Activated CD4-positive, alpha-beta T cell treated with anti-CD3 and anti-CD28 coated beads, Interleukin-2, Interleukin-6, amounts not matched to agents 100 ng/mL and 50 ng/mL, durations not matched to agents 16 hours and 8 hours (primary cell): Measurements from ENCODE around the gene HAGHL.

ENCODE experiments used
- DNase-seq: peaks from one replicate; pipeline ENCODE4 v3.0.0-alpha.2; 2020

HAGHL gene

DNA sequence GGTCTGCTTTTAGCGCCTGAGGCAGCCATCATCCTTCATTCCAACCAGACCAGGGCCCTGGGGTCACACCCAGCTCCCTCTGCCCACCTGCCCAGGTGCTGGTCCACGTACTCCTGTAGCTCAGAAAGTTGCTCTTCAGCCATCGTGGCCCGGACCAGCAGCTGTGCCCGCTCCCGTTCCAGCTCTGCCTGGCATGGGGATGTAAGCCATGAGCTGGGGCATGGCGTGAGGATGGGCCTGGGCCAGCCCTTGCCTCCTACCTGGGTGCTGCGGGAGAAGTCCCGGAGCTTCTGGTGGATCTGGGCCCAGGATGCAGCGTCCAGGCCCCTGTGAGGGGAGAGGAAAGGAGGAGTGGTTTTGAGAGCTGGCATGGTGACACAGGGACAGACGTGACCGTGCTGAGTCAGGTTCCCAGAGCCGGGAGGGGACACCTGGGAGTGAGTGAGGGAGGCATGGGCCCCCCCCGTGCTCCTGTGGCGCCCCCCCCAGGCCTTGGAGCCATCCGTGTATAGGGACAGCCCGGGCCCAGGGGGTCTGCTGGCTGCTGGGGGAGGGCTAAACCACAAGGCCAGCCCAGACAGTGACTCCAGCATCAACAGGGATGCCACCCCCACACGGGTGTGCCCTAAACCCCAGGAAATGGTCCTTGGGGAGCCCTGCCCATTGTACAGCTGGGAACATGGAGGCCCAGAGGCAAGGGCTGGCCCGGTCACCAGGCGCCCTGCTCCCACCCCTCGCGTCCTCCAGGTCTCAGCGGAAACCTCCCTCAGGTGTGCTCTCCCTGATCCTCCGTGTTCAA, 3.9 kb upstream of the HAGHL start:
- no peak for DNase-seq

DNA sequence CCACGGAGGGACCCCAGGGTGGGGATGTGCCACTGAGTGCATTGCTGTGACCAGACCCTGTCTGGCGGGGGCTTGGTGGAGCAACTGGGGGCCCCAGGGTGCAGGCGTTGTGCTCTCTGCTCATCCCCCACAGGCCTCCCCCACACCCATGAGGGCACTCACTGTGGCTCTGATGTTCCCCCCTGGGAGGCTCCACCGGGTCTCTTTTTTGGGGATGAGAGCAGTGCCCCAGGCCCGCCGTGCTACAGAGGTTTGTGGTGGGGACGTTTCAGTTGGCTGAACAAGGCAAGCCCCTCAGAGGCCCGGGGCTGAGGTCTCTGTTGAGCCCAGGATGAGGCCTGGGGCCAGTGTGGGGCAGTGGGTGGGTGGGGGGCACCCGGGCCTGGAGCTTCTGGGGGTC, 3.2 kb upstream of the HAGHL start:
- no peak for DNase-seq

DNA sequence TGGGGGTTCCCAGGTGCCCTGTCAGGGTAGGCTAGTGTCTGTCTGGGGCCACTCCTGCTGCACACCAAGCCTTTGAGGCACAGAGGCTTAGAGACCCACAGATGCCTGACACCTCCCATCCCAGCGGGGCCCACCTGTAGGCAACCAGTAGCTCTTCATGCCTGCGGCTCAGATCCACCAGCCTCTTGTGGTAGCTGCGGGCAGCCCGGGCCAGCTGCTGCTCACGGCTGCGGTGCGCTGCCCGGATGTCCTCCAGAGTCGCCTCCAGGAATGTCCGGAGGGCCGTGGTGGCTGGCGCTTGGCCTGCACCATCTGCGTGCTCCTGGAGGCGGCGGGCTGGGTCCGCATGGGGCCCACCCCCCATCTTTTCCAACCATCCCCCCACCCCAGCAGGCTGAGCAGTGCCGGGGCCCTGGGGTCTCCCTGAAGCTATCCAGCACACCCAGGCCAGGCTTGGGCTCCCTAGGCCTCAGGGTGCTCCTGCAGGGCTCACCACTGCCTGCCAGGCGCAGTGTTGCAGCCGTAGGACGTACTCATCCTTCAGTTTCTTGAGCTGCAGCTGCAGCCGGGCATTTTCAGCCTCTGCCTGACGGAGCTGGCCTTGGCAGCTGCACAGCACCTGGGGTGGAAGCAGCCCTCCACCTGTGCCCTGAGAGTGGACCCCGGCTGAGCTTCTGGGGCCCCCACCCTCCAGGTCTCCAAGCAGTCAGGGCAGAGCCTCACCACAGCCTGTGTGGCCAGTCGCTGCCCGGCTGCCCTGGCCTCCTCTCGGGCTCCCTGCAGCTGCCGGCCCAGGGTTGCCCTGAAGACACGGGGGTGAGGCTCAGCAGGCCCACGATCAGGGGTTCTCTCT, 2.5 kb upstream of the HAGHL start:
- no peak for DNase-seq

DNA sequence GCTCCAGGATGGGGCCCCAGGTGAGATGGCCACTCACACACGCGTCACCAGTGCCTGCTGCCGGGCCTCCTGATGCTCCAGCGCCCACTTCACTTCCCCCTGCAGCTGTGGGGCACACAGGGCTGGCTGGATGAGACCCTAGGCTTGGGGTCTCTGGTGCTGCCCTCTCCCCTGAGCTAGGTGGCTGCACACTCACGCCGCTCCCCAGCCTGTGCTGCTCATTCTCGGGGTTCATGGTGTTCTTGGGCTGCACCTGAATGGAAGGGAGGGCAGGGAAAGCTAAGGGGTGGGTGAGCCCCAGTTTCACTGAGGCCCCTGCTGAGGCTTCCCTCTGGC, 1.9 kb upstream of the HAGHL start:
- DNase-seq = no peak

DNA sequence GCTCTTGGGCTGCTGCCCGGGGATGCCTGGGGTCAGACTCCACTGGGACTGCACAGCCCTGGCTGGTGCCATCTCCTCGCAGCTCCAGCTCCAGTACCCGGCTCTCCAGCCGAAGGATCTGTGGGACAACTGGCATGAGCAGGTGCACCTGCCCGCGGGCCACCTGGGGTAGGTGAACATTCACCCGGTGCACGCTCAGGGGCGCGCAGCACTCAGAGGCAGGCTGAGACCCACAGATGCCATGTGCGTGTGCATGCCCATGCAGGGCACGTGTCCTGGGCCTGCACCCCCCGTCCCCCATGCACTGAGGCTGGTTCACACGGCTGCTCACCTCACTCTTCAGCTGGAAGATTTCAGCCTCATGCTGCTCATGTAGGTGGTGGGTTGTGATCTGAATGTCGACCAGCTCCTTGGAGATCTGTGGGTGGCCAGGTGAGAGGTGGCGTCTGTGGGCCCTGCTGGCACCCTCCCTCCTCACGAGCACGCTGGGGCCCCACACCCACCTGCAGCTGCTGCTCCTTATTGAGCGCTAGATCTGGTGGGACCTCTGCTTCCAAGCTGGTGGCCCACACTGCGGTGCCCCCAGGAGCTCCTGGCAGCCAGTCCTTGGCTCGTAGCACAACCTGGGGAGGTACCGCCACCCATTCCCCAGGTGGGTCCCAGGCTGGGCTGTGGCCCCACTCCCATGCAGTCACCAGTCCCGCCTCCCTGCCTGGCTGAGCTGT, 1.3 kb upstream of the HAGHL start:
- DNase-seq = no peak

DNA sequence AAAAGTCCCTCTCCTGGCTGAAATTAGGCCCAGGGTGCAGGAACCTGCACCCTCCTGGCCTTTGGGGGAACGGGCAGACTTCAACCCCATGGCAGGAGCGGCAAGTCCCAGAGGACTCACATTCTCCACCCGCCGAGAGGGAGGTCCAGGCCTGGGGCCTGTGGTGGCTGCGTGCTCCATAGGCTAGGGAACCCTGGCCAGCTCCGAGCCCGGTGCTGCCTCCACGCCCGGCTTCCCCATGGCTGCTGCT, 793 bp upstream of the HAGHL start:
- DNase-seq = no peak

DNA sequence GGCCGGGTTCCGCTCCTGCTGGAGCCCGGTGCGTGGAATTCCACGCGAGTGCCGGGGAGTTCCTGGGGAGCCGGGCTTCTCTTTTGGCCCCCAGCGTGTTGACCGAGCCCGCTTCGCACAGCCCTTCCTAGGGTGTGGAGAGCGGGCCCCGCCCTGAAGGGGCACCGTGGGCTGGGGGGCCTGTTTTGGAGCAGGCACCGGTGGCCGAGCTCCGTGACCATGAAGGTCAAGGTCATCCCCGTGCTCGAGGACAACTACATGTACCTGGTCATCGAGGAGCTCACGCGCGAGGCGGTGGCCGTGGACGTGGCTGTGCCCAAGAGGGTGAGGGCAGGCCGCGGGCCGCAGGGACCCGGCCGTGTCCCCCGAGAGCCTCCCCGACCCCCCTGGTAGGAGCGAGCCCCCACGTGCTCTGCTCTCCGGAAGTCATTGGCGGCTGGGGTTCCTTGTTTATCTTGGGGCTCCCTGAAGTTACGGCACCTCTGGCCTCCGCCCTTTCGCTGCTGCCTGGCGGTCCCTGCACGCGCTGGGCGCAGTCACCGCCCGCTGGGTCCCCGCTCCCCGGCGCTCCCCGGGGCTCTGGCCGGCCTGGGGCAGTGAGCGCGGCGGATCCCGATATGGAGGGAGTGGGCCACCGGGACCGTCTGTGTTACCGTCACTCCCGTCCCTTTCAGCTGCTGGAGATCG, 528 bp downstream of the HAGHL start:
- peak; percentile 45 for DNase-seq

DNA sequence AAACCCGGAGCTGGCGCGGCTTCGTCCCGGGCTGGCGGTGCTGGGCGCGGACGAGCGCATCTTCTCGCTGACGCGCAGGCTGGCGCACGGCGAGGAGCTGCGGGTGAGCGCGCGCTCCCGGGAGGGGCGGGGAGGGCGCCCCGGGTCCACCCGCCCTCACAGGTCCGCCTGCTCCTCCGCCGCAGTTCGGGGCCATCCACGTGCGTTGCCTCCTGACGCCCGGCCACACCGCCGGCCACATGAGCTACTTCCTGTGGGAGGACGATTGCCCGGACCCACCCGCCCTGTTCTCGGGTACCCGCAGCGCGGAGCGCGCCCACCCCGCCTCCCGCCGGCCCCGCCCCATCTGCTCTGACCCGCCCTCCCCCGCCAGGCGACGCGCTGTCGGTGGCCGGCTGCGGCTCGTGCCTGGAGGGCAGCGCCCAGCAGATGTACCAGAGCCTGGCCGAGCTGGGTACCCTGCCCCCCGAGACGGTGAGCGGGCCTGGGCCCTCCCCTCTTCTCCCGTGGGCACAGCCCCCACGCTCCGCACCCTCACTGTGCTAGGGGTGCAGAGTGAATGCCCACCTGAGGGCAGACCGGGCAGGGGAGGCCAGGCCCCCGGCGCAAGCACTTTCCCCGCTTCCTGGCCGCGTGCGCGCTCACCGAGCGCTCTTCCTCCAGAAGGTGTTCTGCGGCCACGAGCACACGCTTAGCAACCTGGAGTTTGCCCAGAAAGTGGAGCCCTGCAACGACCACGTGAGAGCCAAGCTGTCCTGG, 1.4 kb downstream of the HAGHL start:
- DNase-seq = peak; percentile 79

DNA sequence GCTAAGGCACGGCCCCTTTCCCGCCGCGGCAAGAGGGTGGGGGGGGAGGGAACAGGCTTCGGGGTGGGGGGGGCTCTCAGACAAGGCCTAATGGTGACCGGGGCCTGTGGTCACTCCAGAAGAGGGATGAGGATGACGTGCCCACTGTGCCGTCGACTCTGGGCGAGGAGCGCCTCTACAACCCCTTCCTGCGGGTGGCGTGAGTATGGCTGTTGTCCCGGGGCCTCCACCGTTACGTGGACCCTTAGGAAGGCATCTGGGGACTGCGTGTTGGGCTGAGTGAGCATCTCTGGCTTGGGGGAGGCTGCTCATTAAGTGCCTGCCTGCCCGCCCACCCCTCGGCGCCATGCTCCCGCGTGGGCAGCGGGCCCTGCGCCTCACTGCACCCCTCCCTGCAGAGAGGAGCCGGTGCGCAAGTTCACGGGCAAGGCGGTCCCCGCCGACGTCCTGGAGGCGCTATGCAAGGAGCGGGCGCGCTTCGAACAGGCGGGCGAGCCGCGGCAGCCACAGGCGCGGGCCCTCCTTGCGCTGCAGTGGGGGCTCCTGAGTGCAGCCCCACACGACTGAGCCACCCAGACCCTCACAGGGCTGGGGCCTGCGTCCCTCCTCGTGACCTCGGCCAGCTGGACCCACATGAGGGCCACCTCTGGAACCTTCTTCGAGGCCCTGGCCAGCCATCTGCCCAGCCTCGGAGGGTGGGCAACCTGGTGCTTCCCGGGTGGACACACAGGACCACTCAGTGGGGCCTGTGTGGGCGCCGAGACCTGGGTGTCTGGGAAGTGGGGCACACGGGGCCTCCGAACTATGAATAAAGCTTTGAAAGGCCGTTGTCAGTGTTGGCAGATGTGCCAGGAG, 2.2 kb downstream of the HAGHL start:
- DNase-seq = no peak

DNA sequence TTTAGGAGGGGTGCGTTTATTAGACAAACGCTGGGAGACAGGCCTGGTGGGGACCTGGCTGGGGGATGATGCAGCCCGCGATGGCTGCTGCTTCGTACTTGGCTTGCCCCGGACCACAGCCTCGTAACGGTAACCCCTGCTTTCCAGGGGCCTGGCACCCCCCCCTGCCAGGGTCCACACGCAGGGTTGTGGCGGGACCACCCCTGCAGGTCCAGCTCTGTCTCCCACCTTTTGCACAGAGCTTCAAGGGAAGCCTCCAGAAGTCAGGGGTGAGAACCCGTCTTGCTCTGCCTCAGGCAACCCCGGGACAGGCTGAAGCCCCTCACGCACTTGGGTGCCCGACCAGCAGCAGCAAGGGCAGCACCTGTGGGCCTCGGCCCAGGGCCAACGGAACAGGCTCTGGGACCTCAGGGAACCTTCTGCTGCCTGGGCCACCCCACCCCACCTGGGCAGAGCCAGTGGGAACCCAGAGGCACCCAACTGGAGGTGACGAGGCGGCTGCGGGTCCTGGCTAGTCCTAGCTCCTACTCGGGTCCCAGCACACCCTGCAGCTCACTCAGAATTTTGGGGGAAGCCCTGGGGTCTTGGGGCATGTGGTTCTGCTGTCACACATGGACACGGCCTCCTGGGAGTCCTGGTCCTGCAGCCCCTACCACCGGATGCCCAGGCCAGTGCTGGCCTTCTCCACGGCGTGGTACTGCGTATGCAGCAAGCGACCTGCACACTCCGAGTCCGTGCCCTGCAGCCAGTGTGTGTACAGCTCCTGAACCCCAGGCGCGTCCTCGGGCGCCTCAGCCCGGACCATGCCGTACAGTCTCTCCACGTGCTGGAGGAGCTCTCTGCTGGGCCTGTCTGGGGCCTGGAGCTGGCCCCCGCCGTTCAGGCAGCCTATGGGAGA, 3.1 kb downstream of the HAGHL start:
- no peak for DNase-seq

DNA sequence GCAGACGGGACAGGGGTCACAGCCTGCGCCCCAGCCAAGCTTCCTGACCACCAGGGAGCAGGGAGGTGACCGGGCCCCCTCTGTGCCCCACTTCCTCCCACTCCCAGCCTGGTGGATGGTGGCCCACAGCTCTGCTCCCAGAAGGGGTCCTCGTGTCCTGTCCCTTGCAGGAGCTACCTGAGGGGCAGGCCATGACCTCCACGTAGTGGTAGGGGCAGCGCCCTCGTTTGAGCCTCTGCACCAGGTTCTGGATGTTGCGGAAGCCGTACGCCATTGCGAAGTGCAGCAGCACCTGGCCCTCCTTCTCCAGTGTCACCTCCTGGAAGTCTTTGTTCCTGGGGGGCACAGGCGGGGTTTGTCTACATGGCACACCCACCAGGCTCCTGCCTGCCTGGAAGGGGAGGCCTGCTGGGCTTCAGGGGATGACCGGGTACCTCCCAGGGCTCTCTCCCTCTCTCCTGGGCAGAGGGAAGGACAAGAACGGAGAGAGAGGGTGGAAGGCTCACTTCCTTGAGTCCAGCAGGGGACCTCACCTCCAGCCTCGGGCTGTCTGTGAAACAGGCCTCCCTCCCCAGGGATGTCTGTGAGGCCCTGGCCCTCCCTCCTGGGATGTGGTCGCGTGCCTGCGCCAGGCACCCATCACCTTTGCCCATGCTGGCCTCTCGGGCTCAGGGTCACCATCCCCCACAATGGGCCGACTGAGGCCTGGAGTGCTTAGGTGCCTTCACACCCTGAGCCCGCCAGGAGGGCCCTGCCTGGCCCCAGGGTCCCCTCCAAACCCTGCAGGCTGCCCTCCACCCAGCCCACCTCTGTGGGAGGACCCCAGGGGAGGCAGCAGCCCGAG, 4.0 kb downstream of the HAGHL start:
- no peak for DNase-seq

DNA sequence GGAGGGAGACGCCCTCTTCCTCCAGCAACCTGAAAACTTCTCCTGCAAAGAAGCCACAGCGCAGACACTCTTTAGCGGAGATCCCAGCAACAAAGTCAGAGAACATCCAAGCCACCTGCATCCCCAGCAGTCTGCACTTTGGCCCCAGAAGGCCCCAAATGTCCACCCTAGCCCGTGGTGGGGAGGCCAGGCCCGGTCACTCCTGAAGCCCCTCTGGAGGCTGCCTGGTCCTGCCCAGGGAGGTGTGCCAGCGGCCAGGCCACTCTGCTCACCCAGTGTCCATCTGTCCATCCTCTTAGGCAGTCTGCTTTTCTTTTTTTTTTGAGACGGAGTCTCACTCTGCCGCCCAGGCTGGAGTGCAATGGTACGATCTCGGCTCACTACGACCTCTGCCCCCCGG, 5.4 kb downstream of the HAGHL start:
- no peak for DNase-seq

DNA sequence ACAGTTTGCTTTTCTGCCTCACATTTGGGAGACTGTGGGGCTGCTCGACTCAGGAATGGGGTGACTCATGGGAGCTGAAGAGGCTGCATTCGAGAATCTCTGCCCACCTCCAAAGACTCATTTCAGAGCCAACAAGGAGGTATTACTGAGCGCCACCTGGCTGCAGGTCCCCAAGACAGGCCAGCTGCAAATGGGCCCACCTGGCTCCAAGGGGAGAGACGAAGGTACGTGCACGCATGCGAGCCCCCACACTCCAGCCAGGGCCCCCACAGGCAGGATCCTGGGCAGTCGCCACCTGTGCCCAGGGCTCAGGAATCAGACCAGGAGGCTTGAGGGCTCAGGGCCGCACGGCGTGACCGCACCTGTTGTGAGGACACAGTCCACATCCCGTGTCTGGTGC, 6.0 kb downstream of the HAGHL start:
- DNase-seq = no peak

DNA sequence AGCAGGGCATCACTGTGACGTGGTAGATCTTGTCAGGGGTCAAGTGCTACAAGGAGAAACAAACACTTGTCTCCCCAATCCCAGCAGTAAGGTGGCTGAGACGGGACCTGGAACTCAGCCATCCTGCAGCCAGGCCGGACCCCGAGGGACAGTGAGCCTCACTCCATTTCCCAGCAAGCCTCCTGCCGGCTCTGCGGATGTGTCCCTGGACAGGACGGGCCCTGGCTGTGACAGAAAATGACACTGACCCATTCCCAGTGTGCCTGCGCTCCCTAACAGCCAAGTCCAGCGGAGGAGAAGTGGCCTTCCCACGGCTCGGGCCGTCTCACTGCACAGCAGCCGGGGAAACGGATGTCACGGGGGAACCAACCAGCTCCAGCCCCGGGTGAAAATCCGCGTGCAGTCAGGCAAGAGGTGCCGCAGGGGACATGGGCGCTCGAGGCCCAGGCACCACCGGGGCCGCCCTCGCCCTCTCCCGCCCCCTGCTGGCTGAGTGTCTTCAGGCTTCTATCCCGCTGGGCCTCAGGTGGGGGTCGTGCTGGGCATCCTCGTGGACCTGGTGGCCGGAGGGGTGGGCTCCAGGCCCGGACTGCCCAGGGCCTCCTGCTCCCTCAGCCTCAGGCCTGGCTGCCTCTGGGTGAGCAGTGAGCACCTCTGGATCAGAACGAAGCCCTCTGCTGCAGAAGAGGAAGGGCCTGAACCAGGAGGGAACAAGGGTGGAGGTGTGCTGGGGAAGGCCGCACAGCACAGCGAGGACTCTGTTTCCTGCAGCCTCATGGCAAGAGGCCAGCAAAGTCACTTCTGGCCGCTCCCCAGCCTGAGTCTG, 6.7 kb downstream of the HAGHL start:
- peak; percentile 39 for DNase-seq

DNA sequence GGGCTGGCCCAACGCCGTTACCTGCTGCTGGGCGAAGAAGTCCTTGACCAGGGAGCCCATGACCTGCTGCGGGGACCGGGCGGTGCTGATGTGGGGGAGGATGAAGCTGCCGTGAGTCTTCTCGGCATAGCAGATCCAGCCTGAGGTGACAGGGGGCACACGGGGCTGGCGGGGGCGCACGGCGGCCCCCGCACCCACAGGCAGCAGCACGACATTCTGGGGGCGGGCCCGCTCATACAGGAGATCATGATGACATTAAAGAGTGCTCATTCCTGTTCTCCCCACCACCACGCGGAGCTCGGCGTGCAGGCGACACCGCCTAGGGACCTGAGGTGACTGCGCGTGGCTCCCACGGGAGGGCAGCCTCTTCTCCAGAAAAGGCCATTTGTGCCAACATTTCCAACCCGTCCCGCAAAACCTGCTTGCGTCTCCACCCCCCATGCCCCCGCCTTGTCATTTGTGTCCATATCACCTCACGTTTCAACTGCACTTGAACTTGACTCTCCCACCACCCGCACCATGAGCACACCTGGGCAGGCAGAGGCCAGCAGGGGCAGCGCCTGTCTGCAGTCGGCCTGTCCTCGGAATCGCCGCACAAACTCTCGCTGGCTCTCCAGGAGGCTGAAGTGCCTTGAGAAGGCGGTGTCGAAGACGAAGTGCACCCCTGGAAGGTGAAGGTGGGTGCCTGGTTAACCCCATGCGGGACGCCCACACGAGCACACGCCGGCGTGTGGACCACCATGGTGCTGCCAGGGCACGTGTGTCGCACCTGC, 7.5 kb downstream of the HAGHL start:
- DNase-seq = no peak

DNA sequence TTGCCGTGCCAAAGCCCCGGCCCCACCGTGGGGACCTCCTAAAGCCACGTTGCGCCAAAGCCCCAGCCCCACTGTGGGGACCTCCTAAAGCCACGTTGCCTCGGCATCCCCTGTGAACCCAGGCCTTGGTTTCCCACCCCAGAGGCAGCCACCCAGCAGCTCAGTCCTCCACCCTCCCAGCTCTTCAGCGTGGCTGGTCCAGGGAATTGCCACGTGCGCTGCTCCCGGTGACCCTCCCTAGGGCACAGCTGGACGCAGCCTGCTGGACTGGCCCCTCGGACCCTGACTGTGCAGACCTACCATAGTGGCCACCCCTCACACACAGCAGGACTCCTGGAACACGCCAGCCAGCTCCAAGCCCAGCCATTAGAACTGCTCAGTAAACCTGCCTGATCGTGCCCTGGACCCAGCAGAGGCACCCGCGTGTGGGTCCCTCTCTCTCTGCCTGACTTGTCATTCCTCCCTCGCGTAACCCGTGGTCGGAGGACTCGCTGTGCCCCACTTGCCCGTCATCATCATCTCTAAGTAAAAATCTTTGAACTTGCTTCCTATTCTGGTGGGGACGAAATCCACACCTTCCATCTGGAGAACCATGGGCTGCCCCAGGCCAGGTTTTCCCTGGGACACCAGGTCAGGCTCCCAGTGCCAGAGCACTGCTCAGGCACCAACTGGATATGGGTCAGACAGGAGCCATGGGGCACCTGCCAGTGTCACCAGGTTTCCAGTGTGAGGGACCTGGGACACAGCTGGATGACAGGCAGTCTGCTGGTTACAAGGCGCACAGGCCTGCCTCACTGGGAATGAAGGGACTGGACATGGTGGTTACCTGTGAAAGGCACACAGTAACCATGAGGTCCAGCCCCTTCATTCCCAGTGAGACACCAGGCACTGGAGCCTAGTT, 8.3 kb downstream of the HAGHL start:
- DNase-seq = no peak

DNA sequence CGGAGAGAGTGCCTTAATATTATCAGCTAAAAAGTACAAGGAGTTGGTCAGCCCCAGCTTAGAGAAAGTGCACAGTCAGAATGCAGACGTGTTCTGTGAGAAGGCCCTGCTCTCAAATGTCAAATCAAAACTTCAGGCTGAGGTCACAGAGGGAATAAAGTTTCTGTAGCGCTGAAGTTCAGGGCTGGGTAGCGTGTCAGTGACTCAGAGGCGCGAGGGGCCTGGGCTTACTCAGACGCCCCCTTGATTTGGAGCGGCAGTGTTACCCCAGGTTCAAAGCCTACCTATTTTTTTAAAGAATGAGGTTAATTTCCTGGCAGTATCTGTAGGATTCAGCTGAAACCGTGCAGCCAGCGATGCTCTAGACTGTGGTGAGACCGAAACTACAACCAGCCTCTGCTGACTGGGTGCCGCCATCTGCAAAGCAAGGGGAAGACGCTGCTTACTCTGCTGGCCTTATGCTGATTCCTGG, 9.1 kb downstream of the HAGHL start:
- peak; percentile 90 for DNase-seq
